ENCODE results near the gene SAXO2. TPM values are rescaled to one million over a fixed set of nuclear protein-coding genes. Genes with fewer than 3 reads are reported as not detected.

The SAXO2 gene
- total RNA-seq, 4 donors from 2014 or later = 0.12 to 9.0 (median 0.50) TPM

GRCh38 chr15:82300883-82301282 is 38.3 kb downstream of the SAXO2 start:
- H3K4me3 ChIP-seq = no peak overlapping the region
- H3K27ac ChIP-seq = no peak overlapping the region
- no CpG with 5 or more reads among the region's 7 CpGs for WGBS, 2 donors (ENCODE audit: low coverage in 1 of 2)
- no peaks in the 10 kb centered on the region for H3K4me1 ChIP-seq
- peaks cover 10% of the 10 kb centered on the region for H3K27me3 ChIP-seq
- no peaks in the 10 kb centered on the region for H3K9me3 ChIP-seq
- no peak for ATAC-seq
- TF ChIP-seq POLR2AphosphoS5 (IDR thresholded peaks at IDR 0.05) = no peak
- TF ChIP-seq EP300 (IDR thresholded peaks at IDR 0.05) = no peak
- no peak for TF ChIP-seq CTCF (IDR thresholded peaks at IDR 0.05)
- no peak for TF ChIP-seq POLR2A (IDR thresholded peaks at IDR 0.05)
- H3K36me3 ChIP-seq = no peaks in the 10 kb centered on the region

GRCh38 chr15:82301296-82302016 is 38.8 kb downstream of the SAXO2 start:
- Histone ChIP-seq H3K36me3 (no peaks in the 10 kb centered on the region), H3K27me3 (peaks cover 10% of the 10 kb centered on the region), H3K4me1 (no peaks in the 10 kb centered on the region), H3K9me3 (no peaks in the 10 kb centered on the region), H3K27ac (no peak overlapping the region), H3K4me3 (no peak overlapping the region)
- ATAC-seq = no peak
- TF ChIP-seq POLR2AphosphoS5 (IDR thresholded peaks at IDR 0.05) = no peak
- TF ChIP-seq POLR2A (IDR thresholded peaks at IDR 0.05) = no peak
- TF ChIP-seq CTCF (IDR thresholded peaks at IDR 0.05) = no peak
- TF ChIP-seq EP300 (IDR thresholded peaks at IDR 0.05) = no peak
- 33% methylated on average over 1 of the region's 3 CpGs; no CpG with 5 or more reads in 1 of the 2 donors for WGBS, 2 donors (ENCODE audit: low coverage in 1 of 2)

DNA sequence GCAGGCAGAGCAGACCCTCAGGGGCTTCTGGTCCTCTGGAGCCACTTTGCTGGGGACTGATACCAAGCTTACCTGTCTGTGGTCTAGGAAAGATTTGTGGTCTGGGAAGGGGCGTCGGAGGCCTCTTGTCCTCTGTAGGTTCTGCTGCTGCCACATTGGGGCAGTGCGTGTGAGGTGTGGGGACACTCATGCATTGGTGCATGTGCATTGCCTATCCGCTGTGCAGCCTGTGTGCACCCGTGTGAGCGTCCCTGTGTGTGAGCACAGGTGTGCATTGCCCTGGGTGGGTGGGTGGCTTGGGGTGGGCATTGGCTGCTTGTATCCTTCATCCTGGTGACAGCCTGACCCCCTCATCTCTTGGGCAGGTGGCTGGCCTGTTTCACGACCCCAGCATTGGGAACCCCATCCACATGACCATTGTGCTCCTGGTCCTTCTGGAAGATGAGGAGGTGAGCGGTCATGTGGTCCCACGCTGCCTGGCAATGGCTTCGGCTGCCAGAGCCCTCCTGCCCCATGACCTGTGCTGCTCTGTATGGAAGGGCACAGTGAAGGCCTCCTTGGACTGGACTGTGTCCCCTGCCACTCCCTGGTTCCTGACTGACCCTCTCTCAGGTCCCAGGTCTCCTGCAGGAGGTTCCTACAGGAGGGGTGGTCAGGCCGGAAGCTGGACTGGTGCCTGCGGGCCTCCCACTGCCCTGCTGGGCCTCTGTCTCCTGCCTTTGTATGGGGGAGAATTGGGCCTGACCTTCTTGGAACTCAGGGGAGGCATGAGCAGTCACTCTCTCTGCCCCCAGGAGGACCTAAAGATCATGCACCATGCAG is 41.5 kb downstream of the SAXO2 start:
- no peak for ATAC-seq
- Histone ChIP-seq H3K4me1 (no peaks in the 10 kb centered on the region), H3K36me3 (no peaks in the 10 kb centered on the region), H3K4me3 (no peak overlapping the region), H3K27me3 (no peaks in the 10 kb centered on the region), H3K9me3 (no peaks in the 10 kb centered on the region), H3K27ac (no peak overlapping the region)
- no peak for TF ChIP-seq EP300 (IDR thresholded peaks at IDR 0.05)
- TF ChIP-seq POLR2A (IDR thresholded peaks at IDR 0.05) = no peak
- 100% methylated on average over 2 of the region's 12 CpGs; no CpG with 5 or more reads in 1 of the 2 donors for WGBS, 2 donors (ENCODE audit: low coverage in 1 of 2)

DNA sequence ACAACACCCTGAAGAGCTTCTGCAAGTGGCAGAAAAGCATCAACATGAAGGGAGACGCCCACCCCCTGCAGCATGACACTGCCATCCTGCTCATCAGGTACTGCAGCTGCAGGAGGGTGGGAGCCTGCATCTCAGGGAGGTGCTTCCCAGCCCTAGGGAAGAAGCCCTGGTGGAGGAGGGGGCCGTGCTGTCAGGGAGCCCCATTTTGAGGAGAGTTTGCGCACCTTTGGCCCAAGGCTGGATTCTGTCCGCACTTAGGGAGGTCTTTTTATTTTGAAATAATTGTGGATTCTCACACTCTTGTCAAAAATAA is 42.1 kb downstream of the SAXO2 start:
- TF ChIP-seq EP300 (IDR thresholded peaks at IDR 0.05) = no peak
- TF ChIP-seq CTCF (IDR thresholded peaks at IDR 0.05) = no peak
- no peak for TF ChIP-seq POLR2AphosphoS5 (IDR thresholded peaks at IDR 0.05)
- no peak for TF ChIP-seq POLR2A (IDR thresholded peaks at IDR 0.05)
- WGBS, 2 donors (ENCODE audit: low coverage in 1 of 2) = 92% methylated on average over 2 of the region's 4 CpGs; no CpG with 5 or more reads in 1 of the 2 donors
- no peak for ATAC-seq
- Histone ChIP-seq H3K27me3 (no peaks in the 10 kb centered on the region), H3K4me1 (no peaks in the 10 kb centered on the region), H3K9me3 (no peaks in the 10 kb centered on the region), H3K36me3 (no peaks in the 10 kb centered on the region), H3K4me3 (no peak overlapping the region), H3K27ac (no peak overlapping the region)

GRCh38 chr15:82305621-82306048 is 43.0 kb downstream of the SAXO2 start:
- no peak for ATAC-seq
- H3K9me3 ChIP-seq = peaks cover 0 to 7% (median 0%) of the 10 kb centered on the region in 3 donors
- no peak for TF ChIP-seq POLR2AphosphoS5 (IDR thresholded peaks at IDR 0.05)
- no peak for TF ChIP-seq EP300 (IDR thresholded peaks at IDR 0.05)
- TF ChIP-seq POLR2A (IDR thresholded peaks at IDR 0.05) = no peak
- no peak overlapping the region for H3K27ac ChIP-seq
- H3K27me3 ChIP-seq = no peaks in the 10 kb centered on the region
- no peak overlapping the region for H3K4me3 ChIP-seq
- H3K4me1 ChIP-seq = no peaks in the 10 kb centered on the region
- 80% methylated on average over 1 of the region's 7 CpGs; no CpG with 5 or more reads in 1 of the 2 donors for WGBS, 2 donors (ENCODE audit: low coverage in 1 of 2)
- H3K36me3 ChIP-seq = no peaks in the 10 kb centered on the region

Measured in gastroesophageal sphincter (tissue), 4 donors.